Measurements from ENCODE around the gene ST14. TPM values are rescaled to one million over a fixed set of nuclear protein-coding genes. Genes with fewer than 3 reads are reported as not detected.

ST14 gene
- 10 to 100 TPM in 6 of 7 donors, 1 to 10 TPM in 1; 7.1 to 20.2 (median 12.5) TPM for total RNA-seq
- 10 to 100 TPM; 10.7 to 25.9 (median 12.5) TPM for polyA plus RNA-seq
- long read RNA-seq, donor 1, partial matches to known transcripts = 0 of 1 reads
- long read RNA-seq, donor 1, other reads (novel, unspliced or antisense) = 0 of 1 reads
- long read RNA-seq, donor 2, partial matches to known transcripts = 7 of 10 reads
- long read RNA-seq, donor 2, other reads (novel, unspliced or antisense) = 0 of 10 reads

GRCh38 chr11:130159657-130160497 lies at the start of gene ST14:
Gene ST14, plus strand, starts transcription at chr11:130159782. Its CDS starts 198 bp downstream, at chr11:130159980.
- WGBS, 5 donors = 1 to 3% (median 2%) methylated on average over 23 to 89 of the region's 89 CpGs
- H3K4me1 ChIP-seq = peaks cover 6 to 70% (median 46%) of the 10 kb centered on the region in 6 donors
- peaks cover 0 to 60% (median 19%) of the 10 kb centered on the region in 7 donors for H3K27me3 ChIP-seq (replicated peaks in 1 of 7)
- intact Hi-C loops (cut with DNase I; ENCODE audit: low total_unique reads) = no loop called here
- peak; percentile 90 for DNase-seq
- H3K27ac ChIP-seq = peak within 1 kb of the TSS in 4 of 8 donors; percentile 4 to 62 (median 42)
- H3K9me3 ChIP-seq = no peaks in the 10 kb centered on the region
- TF ChIP-seq POLR2AphosphoS5 (IDR thresholded peaks at IDR 0.05) = peak in 2 of 3 donors; percentile 25 to 54
- TF ChIP-seq POLR2A (IDR thresholded peaks at IDR 0.05) = no peak
- no peaks in the 10 kb centered on the region for H3K36me3 ChIP-seq
- peak within 1 kb of the TSS; percentile 22 to 75 (median 48) for H3K4me3 ChIP-seq

GRCh38 chr11:130110339-130111108 lies 49.1 kb upstream of the ST14 start:
- Histone ChIP-seq H3K4me1 (peaks cover 0 to 26% (median 4%) of the 10 kb centered on the region in 6 donors), H3K36me3 (peaks cover 0 to 59% (median 19%) of the 10 kb centered on the region in 6 donors), H3K27me3 (replicated peaks in 1 of 7) (no peaks in the 10 kb centered on the region), H3K9me3 (no peaks in the 10 kb centered on the region), H3K27ac (no peak overlapping the region), H3K4me3 (no peak overlapping the region)
- intact Hi-C loops (cut with DNase I; ENCODE audit: low total_unique reads) = no loop called here
- no peak for TF ChIP-seq POLR2AphosphoS5 (IDR thresholded peaks at IDR 0.05)
- no peak for TF ChIP-seq CTCF (IDR thresholded peaks at IDR 0.05 in 8 of 11, conservative IDR thresholded peaks at IDR 0.05 in 3 of 11)
- no peak for TF ChIP-seq POLR2A (IDR thresholded peaks at IDR 0.05)
- DNase-seq = no peak
- 83 to 93% (median 91%) methylated on average over 7 of the region's 7 CpGs for WGBS, 5 donors

- peaks cover 0 to 65% (median 19%) of the 10 kb centered on the region in 6 donors for H3K36me3 ChIP-seq
- intact Hi-C loops (cut with DNase I; ENCODE audit: low total_unique reads) = no loop called here
- no peaks in the 10 kb centered on the region for H3K9me3 ChIP-seq
- TF ChIP-seq CTCF (IDR thresholded peaks at IDR 0.05 in 8 of 11, conservative IDR thresholded peaks at IDR 0.05 in 3 of 11) (no peak), POLR2A (IDR thresholded peaks at IDR 0.05) (no peak), POLR2AphosphoS5 (IDR thresholded peaks at IDR 0.05) (no peak)
- WGBS, 5 donors = 92 to 97% (median 94%) methylated on average over 10 of the region's 10 CpGs
- no peaks in the 10 kb centered on the region for H3K27me3 ChIP-seq (replicated peaks in 1 of 7)
- no peak overlapping the region for H3K4me3 ChIP-seq
- DNase-seq = no peak
- H3K4me1 ChIP-seq = peaks cover 0 to 43% (median 9%) of the 10 kb centered on the region in 6 donors
- H3K27ac ChIP-seq = no peak overlapping the region
Measured at GRCh38 chr11:130112071-130112830, 47.3 kb upstream of the ST14 start.

GRCh38 chr11:130114281-130114680 lies 45.3 kb upstream of the ST14 start:
- intact Hi-C loops (cut with DNase I; ENCODE audit: low total_unique reads) = no loop called here
- Histone ChIP-seq H3K36me3 (peaks cover 0 to 65% (median 19%) of the 10 kb centered on the region in 6 donors), H3K27ac (no peak overlapping the region), H3K4me3 (no peak overlapping the region), H3K27me3 (replicated peaks in 1 of 7) (no peaks in the 10 kb centered on the region), H3K9me3 (no peaks in the 10 kb centered on the region), H3K4me1 (peaks cover 10 to 62% (median 29%) of the 10 kb centered on the region in 6 donors)
- WGBS, 5 donors = 91 to 97% (median 94%) methylated on average over 5 of the region's 5 CpGs
- no peak for TF ChIP-seq POLR2A (IDR thresholded peaks at IDR 0.05)
- TF ChIP-seq POLR2AphosphoS5 (IDR thresholded peaks at IDR 0.05) = no peak
- no peak for TF ChIP-seq CTCF (IDR thresholded peaks at IDR 0.05 in 8 of 11, conservative IDR thresholded peaks at IDR 0.05 in 3 of 11)
- no peak for DNase-seq
